B cell (primary cell): ENCODE measurements around the gene PCBP2. TPM values are rescaled to one million over a fixed set of nuclear protein-coding genes. Genes with fewer than 3 reads are reported as not detected.

Experiments
- ATAC-seq: fragments of 200-7000 bp; cut with Tn5 transposase; one replicate; pipeline ENCODE4 v1.10.0; 2021; ENCODE audit warnings: low read depth, mild to moderate bottlenecking, moderate number of reproducible peaks, moderate library complexity
- CTCF ChIA-PET: fragments of 350-600 bp; sonication (Branson Sonifier 250); formaldehyde crosslinking; loops from one replicate; lab custom pipeline; 2021; ENCODE audit warnings: antibody characterized with exemption, inconsistent platforms; lab: Charles Lee
- POLR2A ChIA-PET: fragments of 350-600 bp; sonication (Branson Sonifier 250); formaldehyde crosslinking; loops from one replicate; lab custom pipeline; 2021; ENCODE audit warnings: antibody characterized with exemption; lab: Charles Lee
- DNase-seq: peaks from one replicate; pipeline ENCODE4 v3.0.0; 2013
- H2AFZ ChIP-seq: 2 replicates; pipeline ENCODE4 v1.6.1; 2012; ENCODE audit warnings: mild to moderate bottlenecking, low read depth, low read length; ENCODE audit not compliant: insufficient read depth, poor library complexity, severe bottlenecking
- H3K27ac ChIP-seq, 2 donors: 1 replicate in 1 of 2; 2 replicates in 1 of 2; pipeline ENCODE4 v1.5.1; 2012 to 2013; ENCODE audit warnings: low read length in 2 of 2, mild to moderate bottlenecking in 2 of 2, moderate library complexity in 1 of 2
- H3K27me3 ChIP-seq, 4 experiments: fragments of 200-600 bp in 1 of 4; sonication (generic) in 1 of 4; replicated peaks in 1 of 4; 1 replicate in 2 of 4; 2 replicates in 2 of 4; pipeline versions ENCODE4 v1.6.1 to v1.7.0; 2013 to 2016; ENCODE audit warnings: low read length in 3 of 4, mild to moderate bottlenecking in 2 of 4, mixed read lengths in 1 of 4, moderate library complexity in 1 of 4; ENCODE audit not compliant: insufficient read depth in 4 of 4, control insufficient read depth in 3 of 4; ENCODE audit errors: control extremely low read depth in 1 of 4
- H3K36me3 ChIP-seq, 2 experiments: replicated peaks in 1 of 2; 1 replicate in 1 of 2; 2 replicates in 1 of 2; pipeline versions ENCODE4 v1.6.1 to v1.7.1; 2013; ENCODE audit warnings: low read length in 1 of 2; ENCODE audit not compliant: insufficient read depth in 2 of 2, control insufficient read depth in 1 of 2; ENCODE audit errors: control extremely low read depth in 1 of 2, extremely low read depth in 1 of 2
- H3K4me1 ChIP-seq, 2 donors: fragments of 200-600 bp in 1 of 2; sonication (generic) in 1 of 2; 1 replicate in 1 of 2; 2 replicates in 1 of 2; pipeline versions ENCODE4 v1.5.1 to v1.6.1; 2013 to 2017; ENCODE audit warnings: low read length in 2 of 2; ENCODE audit not compliant: control insufficient read depth in 2 of 2, insufficient read depth in 2 of 2
- H3K4me2 ChIP-seq: replicated peaks from 2 replicates; pipeline ENCODE3; 2012; ENCODE audit warnings: mild to moderate bottlenecking, low read depth, low read length; ENCODE audit not compliant: poor library complexity, severe bottlenecking
- H3K4me3 ChIP-seq, 5 experiments: fragments of 200-600 bp in 1 of 5; sonication (generic) in 1 of 5; 1 replicate in 3 of 5; 2 replicates in 2 of 5; pipeline versions ENCODE4 v1.5.1 to v1.7.0; 2011 to 2016; ENCODE audit warnings: low read length in 4 of 5, mild to moderate bottlenecking in 4 of 5, low read depth in 2 of 5, control low read depth in 1 of 5, moderate library complexity in 1 of 5; ENCODE audit not compliant: insufficient read depth in 1 of 5; ENCODE audit errors: control extremely low read depth in 1 of 5, extremely low read depth in 1 of 5
- H3K79me2 ChIP-seq: fragments of 200-600 bp; sonication (generic); one replicate; pipeline ENCODE4 v1.6.0; 2016; ENCODE audit warnings: low read length; ENCODE audit not compliant: control insufficient read depth, insufficient read depth
- H3K9ac ChIP-seq: fragments of 200-600 bp; sonication (generic); 2 replicates; pipeline ENCODE4 v1.6.1; 2017; ENCODE audit warnings: mild to moderate bottlenecking, low read length, moderate library complexity
- H3K9me3 ChIP-seq, 3 donors: one replicate each; pipeline versions ENCODE4 v1.6.1 to v1.7.1; 2013; ENCODE audit warnings: low read length in 2 of 3; ENCODE audit not compliant: control insufficient read depth in 2 of 3, insufficient read depth in 1 of 3; ENCODE audit errors: control extremely low read depth in 1 of 3
- H4K20me1 ChIP-seq: 2 replicates; pipeline ENCODE4 v1.6.0; 2012; ENCODE audit warnings: mild to moderate bottlenecking, low read length; ENCODE audit not compliant: insufficient read depth, control insufficient read depth, poor library complexity, severe bottlenecking
- H3K27ac Mint-ChIP-seq: one replicate; pipeline ENCODE4 v1.8.0; 2021; ENCODE audit warnings: mixed read lengths
- H3K27me3 Mint-ChIP-seq: one replicate; pipeline ENCODE4 v1.8.0; 2021; ENCODE audit warnings: mixed read lengths
- H3K4me1 Mint-ChIP-seq: one replicate; pipeline ENCODE4 v1.8.0; 2021; ENCODE audit warnings: mixed read lengths
- H3K4me3 Mint-ChIP-seq: one replicate; pipeline ENCODE4 v1.8.0; 2021; ENCODE audit warnings: mixed read lengths
- H3K9me3 Mint-ChIP-seq: one replicate; pipeline ENCODE4 v1.8.0; 2022; ENCODE audit warnings: mixed read lengths; ENCODE audit not compliant: insufficient read depth
- EZH2 ChIP-seq: IDR thresholded peaks from 2 replicates; pipeline ENCODE4 v1.6.1; 2012; ENCODE audit warnings: borderline replicate concordance, low read depth, mild to moderate bottlenecking, moderate library complexity, low read length; ENCODE audit not compliant: insufficient read depth, poor library complexity, severe bottlenecking
- WGBS: methylation state at CpG from one replicate; pipeline ENCODE4 v1.1.5; 2013; ENCODE audit warnings: missing lambda C conversion rate; ENCODE audit not compliant: insufficient coverage; 5-methylcytosine and 5-hydroxymethylcytosine counted together
- intact Hi-C: fragments of 100-400 bp; cut with micrococcal nuclease; formaldehyde crosslinking; loops from one replicate; pipeline ENCODE4 v1.10.0; 2022
- polyA plus RNA-seq: library from polyadenylated mRNA; depleted of rRNA; stranded (reverse); fragments of >200 nt; gene quantifications from 2 replicates; pipeline ENCODE4 v1.2.3, GENCODE V29; 2012
- total RNA-seq, 2 donors: library from RNA; stranded (reverse); fragments of 120-200 nt in 1 of 2; gene quantifications; 1 replicate in 1 of 2; 2 replicates in 1 of 2; pipeline versions ENCODE4 v1.2.3 to v1.2.4, GENCODE V29; 2013 to 2022
- TF ChIP-seq, protein P1 (sequence below): fragments of 200-600 bp; IDR thresholded peaks from one replicate; pipeline ENCODE4 v1.8.0; 2022; ENCODE audit warnings: antibody characterized with exemption, mild to moderate bottlenecking

Gene PCBP2
- total and polyA plus RNA-seq, 2 donors (not counting 1 experiment from before 2014, with no cell fraction given), result 492 to 944 TPM

DNA sequence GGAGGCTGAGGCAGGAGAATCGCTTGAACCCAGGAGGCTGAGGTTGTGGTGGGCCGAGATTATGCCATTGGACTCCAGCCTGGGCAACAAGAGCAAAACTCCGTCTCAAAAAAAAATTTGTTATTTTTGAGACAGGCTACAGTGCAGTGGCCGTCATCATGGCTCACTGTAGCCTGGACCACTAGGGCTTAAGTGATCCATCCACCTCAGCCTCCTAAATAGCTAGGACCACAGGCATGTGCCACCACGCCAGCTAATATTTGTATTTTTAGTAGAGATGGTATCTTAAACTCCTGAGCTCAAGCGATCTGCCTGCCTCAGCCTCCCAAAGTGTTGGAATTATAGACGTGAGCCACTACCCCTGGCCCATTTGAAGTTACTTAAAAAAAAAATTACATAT lies 966 bp upstream of the PCBP2 start:
- Mint-ChIP-seq H3K9me3 (no peaks in the 10 kb centered on the region), H3K4me1 (peaks cover 33% of the 10 kb centered on the region), H3K27me3 (no peaks in the 10 kb centered on the region), H3K27ac (no peak overlapping the region), H3K4me3 (no peak overlapping the region)
- TF ChIP-seq, protein P1, sequence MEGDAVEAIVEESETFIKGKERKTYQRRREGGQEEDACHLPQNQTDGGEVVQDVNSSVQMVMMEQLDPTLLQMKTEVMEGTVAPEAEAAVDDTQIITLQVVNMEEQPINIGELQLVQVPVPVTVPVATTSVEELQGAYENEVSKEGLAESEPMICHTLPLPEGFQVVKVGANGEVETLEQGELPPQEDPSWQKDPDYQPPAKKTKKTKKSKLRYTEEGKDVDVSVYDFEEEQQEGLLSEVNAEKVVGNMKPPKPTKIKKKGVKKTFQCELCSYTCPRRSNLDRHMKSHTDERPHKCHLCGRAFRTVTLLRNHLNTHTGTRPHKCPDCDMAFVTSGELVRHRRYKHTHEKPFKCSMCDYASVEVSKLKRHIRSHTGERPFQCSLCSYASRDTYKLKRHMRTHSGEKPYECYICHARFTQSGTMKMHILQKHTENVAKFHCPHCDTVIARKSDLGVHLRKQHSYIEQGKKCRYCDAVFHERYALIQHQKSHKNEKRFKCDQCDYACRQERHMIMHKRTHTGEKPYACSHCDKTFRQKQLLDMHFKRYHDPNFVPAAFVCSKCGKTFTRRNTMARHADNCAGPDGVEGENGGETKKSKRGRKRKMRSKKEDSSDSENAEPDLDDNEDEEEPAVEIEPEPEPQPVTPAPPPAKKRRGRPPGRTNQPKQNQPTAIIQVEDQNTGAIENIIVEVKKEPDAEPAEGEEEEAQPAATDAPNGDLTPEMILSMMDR, result no peak
- TF ChIP-seq EZH2, result no peak
- Histone ChIP-seq H3K79me2 (peaks cover 44% of the 10 kb centered on the region), H2AFZ (no peak overlapping the region), H3K4me1 (peaks cover 15 to 20% of the 10 kb centered on the region in 2 donors), H4K20me1 (peaks cover 47% of the 10 kb centered on the region), H3K36me3 (peaks cover 12 to 30% of the 10 kb centered on the region in 2 experiments), H3K4me3 (no peak overlapping the region), H3K9ac (no peak overlapping the region), H3K27ac (no peak overlapping the region), H3K4me2 (no peak overlapping the region), H3K9me3 (no peaks in the 10 kb centered on the region), H3K27me3 (no peaks in the 10 kb centered on the region)
- ChIA-PET CTCF (interaction anchor here (0.6 to 1.7 kb wide), 8 partner anchors 11 to 227 kb away, joined by 3 to 8 read pairs (median 4); partner anchors contain the start of gene AAAS), POLR2A (interaction anchor here (0.6 to 1.4 kb wide), 3 partner anchors 10 to 55 kb away, joined by 3 read pairs; no protein-coding TSS in a partner anchor)
- ATAC-seq, result no peak
- no peak for DNase-seq
- 100% methylated on average over 4 of the region's 7 CpGs for WGBS
- intact Hi-C loops, result loop anchor here (1.0 to 5.0 kb wide), 7 partner anchors 10 to 276 kb away; partner anchors contain the start of genes CALCOCO1, CSAD, PFDN5 and PRR13
